ENCODE measurements around the gene FNTB.

The FNTB gene

GRCh38 chr14:65095633-65096205 is 109.0 kb downstream of the FNTB start:
- peak; percentile 35 for DNase-seq

- peak; percentile 86 for DNase-seq
These were observed 109.8 kb downstream of the FNTB start for GRCh38 chr14:65096323-65097089.

GRCh38 chr14:65098586-65098985 is 111.9 kb downstream of the FNTB start:
- peak; percentile 71 for DNase-seq

GRCh38 chr14:65100922-65101541 is 114.3 kb downstream of the FNTB start:
- peak; percentile 52 for DNase-seq

DNA sequence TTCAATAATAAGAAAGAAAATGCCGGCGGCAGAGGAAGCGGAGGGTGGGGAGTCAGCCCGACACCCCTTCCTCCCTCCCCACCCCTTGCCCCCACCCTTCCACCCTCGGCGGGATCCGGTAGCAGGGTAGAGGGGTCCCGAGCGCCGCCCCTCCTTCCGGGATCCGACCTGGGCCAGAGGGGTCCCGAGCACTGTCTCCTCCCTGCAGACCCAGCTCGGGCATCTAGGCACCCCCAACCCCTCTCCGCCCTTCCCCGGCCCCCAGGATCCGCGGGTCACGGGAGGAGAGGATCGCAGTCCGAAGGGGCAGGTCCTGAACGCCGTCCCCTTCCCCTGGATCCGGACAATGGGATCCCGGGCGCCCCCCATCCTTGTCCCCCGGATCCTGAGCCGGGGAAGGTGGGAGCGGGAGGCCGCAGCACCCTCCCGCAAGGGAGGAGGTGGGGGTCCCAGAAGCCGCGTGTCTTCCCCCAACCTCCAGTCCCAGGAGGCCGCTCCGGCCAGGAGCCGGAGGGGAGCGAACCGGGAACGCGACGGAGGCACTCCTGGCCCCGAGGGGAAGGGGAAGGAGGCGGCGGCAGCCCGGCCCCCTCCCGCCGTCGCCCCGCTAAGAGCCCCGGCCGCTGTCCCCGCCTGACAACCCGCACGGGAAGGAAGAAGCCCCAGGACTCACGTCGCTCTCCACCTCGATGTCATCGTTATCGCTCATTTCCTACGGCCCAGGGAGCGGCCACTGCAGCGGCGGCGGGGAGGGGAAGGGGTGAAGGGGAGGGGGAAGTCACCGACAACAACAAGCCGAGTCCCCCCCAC is 115.1 kb downstream of the FNTB start:
- DNase-seq: peak; percentile 60

GRCh38 chr14:65102441-65103149 is 115.9 kb downstream of the FNTB start, which contains the start of gene MAX:
Gene MAX (minus strand): TSS chr14:65102517. CDS start chr14:65102339, 178 bp downstream.
- peak; percentile 99 for DNase-seq

DNA sequence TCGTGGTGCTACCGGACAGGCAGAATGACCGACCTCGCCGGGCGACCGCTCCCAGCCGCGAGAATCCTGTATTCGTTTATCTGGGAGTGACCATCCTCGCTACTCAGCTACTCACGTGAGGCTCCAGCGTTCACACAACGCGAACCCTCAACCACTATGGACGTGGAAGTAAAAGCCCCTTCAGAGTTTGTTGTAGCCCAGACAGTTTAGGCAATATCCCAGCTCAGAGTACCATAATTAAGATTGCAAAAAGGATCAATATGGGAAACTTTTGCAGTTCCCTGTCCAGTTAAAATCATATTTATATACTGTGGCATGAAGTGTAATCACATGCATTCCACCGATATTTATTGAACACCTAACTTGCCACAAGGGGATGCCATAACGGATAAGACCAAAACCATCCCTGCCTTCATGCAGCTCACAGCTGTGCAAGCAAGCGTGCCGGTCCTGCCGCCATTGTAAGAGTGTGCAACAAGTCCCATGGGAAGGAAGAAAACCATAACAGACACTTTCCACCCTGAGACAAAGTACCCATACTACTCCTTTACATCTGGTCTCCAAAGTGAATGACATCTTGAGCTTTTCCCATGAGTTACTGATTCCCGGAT is 116.6 kb downstream of the FNTB start:
- peak; percentile 52 for DNase-seq

DNA sequence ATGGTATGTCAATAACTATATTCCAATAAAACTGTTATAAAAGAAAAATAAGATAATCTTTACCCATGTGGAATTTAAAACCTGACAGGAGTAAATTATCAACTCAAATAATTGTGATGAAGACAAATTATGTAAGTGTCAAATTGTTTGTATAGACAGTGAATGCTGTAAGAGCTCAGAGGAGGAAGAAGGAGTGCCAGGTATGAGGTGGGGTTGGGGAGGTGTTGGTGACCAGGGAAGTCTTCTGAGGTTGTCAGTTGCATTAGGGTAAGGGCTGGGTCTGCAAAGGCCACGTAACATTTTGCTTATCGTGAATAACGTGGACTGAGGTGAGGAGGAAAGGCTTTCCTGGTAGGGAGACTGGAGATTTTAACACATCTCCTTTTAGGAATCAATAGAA is 118.1 kb downstream of the FNTB start:
- DNase-seq: no peak

DNA sequence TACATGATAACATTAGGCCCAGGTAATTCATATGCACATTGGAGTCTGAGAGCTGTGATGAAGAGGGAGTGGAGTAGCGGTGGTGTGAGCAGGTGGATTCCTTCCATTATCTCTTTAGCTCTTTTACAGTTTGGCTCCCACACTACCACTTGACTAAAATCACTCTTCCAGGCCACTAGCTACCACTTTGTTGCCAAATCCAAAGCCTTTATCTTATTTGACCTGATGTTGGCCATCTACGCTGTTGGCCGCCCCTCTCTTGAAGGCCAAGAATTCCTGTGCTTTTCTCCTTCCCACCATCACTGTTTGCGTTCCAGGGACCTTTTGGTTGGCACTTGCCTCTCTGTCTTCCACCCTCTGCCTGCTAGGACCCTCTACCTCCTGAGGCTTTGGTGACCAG is 119.6 kb downstream of the FNTB start:
- DNase-seq: no peak

- DNase-seq: peak; percentile 35
These were observed 120.0 kb downstream of the FNTB start for GRCh38 chr14:65106736-65107135.

GRCh38 chr14:65107200-65107599 is 120.5 kb downstream of the FNTB start:
- peak; percentile 94 for DNase-seq

- DNase-seq: no peak
These were observed 122.7 kb downstream of the FNTB start for GRCh38 chr14:65109357-65109756.

DNA sequence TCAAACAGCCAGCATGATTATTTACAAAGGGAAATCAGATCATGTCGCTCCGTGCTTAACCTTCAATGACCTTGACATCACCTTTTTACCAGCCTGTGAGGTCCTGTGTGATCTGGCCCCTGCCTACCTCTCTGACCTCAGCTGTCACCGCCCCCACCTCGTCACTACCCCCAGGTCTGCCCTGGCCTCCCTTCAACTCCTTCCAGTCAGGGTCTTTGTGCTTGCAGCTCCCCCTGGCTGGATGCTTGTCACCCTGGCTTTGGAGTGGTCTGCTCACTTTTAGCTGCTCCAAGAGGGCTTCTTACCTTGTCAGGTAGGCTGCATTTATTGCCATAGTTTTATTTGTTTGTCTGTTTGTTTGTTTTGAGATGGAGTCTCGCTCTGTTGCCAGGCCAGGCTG is 123.8 kb downstream of the FNTB start:
- no peak for DNase-seq

All from hematopoietic multipotent progenitor cell treated with erythropoietin and hydrocortisone succinate and interleukin-3 and kit ligand, for 4 days (in vitro differentiated cells).